Kidney tubule cell (primary cell): ENCODE measurements around the gene CARS1.

ENCODE experiments used
- DNase-seq: peaks from one replicate; pipeline ENCODE4 v3.0.0-alpha.2; 2018; ENCODE audit warnings: low spot score

The CARS1 gene

GRCh38 chr11:2991452-2992233 lies 65.6 kb downstream of the CARS1 start:
- no peak for DNase-seq

GRCh38 chr11:2990617-2991451 lies 66.4 kb downstream of the CARS1 start:
- DNase-seq, result peak; percentile 54

DNA sequence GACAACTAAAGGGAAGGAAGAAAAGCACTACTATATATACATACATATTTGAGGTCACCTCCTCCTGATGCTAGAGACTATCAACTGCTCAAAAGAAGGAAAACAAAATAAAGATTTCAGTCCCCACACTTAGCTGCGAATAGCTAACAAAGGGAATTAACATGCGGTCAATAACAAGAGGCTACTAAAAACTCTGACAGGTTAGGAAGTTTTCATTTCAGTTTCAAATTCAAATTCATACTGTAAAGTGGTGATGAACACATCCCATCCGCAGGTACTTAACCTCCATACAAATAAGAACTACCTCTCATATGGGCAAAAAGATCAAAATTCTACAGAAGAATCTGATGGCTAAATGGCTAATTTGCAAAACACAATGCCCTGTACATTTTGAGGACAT lies 67.7 kb downstream of the CARS1 start:
- no peak for DNase-seq

GRCh38 chr11:2989006-2989405 lies 68.2 kb downstream of the CARS1 start:
- DNase-seq, result no peak

GRCh38 chr11:2987881-2988861 lies 69.1 kb downstream of the CARS1 start:
- DNase-seq, result peak; percentile 32

DNA sequence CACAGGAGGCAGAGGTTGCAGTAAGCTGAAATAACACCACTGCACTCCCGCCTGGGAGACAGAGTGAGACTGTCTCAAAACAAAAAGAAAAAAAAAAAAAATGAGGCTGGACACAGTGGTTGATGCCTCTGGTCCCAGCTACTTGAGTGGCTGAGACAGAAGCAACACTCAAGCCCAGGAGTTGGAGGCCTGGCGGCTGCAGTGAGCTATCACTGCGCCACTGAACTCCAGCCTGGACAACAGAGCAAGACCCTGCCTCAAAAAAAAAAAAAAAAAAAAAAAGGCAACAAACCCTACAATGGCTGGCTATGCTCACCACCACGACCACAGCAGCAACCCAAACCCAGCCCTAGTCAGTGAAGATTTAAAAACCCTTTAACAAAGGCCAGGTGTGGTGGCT lies 73.3 kb downstream of the CARS1 start:
- no peak for DNase-seq

DNA sequence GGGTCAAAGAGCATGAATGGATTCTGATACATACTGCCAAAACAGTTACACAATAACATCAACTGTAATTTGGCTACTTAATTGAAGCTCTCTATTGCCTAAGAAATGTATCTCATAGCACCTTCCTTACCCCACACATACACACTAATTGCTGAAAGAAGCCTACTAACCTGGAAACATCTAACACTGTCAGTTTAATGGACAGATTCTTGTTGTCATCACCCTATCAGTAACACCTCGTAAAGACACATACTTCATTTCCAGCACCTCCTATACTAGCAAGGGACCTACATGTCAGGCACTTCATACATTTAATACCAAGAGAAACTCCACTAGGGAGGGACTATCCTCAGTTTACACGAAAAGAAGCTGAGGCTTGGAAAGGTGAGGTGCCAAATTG lies 75.0 kb downstream of the CARS1 start:
- DNase-seq, result no peak

- DNase-seq, result no peak
Observed at GRCh38 chr11:2981130-2981529, 76.1 kb downstream of the CARS1 start.

DNA sequence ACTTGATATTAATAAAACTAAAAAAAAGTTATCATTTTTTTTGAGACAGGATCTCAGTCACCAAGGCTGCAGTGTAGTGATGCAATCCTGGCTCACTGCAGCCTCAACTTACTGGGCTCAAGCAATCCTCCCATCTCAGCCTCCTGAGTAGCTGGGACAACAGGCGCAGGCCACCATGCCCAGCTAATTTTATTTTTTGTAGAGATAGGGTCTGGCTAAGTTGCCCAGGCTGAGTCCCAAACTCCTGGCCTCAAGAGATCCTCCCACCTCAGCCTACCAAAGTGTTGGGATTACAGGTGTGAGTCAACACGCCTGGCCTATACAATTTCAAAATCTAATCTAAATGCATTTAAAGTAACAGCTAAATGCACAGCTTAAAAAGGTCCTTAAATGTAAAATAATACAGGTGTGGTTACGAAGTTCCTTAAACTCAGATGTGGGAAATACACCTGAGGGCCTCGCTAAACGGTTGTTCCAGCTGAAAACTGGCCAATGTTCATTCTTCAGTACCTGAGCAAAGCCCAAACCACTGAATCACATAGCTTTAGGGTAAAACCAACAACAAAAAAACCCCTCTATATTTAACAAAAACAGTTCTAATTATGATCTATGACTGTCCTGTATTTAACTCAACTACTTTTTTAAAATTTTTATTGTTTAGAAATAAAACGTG lies 76.9 kb downstream of the CARS1 start:
- no peak for DNase-seq

- no peak for DNase-seq
Observed at GRCh38 chr11:2977113-2977512, 80.1 kb downstream of the CARS1 start.

DNA sequence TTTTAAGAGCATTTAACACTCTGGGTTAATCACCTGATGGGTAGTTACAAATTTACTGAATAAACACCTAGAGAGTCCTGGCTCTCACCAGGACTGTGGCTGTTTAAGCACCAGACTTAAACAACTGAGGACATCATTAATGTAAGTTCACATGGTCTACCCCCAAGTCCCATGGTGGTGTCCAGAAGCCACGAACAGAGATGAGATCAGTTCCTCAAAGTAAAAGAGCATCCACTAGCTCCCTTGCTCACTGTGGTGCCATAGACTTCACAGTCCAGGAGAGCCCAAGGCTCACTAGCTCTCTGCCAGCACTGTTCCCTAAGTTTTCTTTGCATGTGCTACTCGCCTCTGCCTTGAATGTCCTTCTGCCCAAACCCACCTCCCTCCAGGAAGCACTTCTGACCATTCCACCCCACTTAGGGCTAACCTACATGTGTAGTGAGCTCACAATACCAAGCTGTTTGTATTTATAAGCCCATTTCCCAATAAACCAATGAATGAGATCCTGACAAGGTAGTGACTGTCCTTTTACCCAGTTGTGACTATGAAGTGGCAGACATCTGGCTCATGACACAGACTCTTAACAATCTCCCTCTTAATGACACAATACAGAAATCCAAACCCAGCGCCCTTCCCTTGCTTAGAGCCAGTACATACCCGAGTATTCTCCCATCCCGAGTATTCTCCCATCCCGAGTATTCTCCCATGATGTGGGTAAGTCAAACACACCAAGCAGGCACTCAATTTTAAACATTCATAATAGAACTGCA lies 80.7 kb downstream of the CARS1 start:
- no peak for DNase-seq

- DNase-seq, result peak; percentile 30
Observed at GRCh38 chr11:2975594-2975993, 81.6 kb downstream of the CARS1 start.

DNA sequence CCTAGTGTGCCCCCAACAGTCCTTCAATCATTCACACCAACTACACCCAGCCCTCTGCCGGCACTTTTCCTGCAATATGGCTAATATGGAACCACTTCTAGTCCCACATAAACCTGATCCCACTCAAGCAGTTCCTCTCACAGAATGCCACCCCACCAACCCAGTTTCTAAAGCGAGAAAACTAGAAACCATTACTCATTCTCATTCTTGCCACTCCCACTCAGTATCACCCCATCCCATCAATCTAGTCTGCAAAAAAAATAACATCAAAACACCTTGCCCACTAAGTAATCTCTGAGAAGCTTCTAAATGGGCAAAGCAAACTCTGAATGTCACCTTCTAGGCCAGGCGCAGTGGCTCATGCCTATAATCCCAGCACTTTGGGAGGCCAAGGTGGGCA lies 83.0 kb downstream of the CARS1 start:
- no peak for DNase-seq

DNA sequence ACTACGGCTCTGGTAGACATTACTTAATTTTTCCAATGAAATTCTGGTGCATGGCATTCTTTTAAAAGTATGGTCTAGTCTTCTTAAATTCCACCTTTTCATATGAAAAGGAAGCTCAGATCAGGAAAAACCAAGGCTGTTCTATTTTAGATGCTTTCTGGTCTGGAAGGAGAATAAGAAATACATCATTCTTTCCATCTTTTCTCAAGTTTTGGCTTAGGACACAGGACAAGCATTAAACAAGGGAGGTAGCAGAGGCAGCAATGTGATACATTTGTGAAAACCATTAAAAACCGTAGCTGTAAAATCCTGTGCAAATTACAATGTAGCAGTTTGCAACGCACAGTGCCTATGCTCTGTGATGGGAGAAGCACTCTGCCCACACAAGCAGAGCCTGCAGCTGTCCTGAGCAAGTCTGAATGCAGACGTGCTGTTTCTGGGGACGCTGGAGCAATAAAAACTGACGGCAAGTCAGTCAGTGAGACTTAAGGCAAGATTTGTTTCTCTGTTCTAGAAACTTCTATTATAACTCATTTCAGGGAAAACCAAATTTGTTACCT lies 88.8 kb downstream of the CARS1 start:
- DNase-seq, result no peak

DNA sequence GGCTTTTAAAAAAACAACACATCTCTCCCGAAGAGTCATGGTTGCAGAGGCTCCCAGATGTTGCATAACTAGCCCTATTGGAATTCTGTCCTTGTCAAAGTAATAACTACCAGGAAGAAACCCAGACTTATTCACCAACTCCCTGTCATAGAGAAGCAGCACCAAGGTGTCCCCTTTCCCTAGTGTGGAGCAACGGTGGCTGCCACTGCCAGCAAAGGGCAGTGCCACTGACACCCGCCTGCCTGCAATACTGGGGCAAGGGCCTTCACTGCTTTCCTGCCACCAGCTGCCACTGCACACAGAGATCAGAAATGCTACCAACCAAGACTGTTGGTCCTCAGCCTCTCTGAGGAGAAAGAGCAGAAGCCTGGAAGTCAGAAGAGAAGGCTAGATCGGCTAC lies 92.4 kb downstream of the CARS1 start:
- DNase-seq, result no peak

DNA sequence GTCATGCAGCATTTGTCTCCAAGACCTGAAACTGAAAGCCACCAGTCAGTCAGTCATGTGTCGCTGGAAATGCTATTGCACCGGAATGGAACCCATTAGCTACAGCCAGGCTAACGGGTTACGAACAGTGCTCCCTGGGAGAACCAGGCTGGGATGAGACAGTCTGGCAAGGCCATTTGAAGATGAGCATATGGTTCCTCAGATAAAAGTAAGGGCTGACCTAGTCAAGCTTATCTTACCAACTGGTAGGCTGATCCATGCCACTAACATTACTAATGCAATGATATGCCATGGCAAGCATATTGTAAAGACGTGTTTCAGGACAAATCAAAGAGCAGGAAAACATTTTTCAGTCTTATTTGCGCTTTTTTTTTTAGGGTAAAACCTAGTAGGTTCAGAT lies 93.5 kb downstream of the CARS1 start:
- no peak for DNase-seq

DNA sequence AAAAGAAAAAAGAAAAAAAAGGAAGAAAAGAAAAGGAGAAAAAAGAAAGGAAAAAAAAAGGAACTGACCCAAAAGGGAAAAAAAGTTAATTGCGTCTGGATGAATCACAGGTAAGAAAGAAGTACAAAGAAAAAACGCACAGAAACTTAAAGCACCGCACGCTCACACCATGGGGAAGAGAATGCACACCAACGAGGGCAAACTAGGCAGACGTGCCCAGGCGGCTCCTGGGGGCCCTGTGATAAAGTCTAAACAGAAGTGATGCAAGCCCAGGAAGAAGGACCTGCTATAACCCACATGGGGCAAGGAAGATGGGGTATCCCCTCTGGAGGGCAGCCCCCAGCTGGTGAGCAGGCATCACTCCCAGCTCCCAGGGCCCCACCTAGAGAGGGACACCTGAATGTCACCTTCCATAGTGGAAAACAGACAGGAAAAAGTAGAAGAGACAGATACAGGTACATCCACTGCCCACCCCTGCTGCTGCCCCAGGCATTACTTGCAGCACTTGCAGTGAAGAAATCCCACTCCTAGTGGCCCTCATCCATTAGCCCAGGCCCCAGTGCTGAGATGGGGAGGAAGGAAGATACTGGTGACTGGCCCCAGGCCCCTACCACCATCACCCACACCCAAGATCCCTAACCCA lies 94.0 kb downstream of the CARS1 start:
- DNase-seq, result no peak

GRCh38 chr11:2961080-2961479 lies 96.1 kb downstream of the CARS1 start:
- no peak for DNase-seq

- DNase-seq, result no peak
Observed at GRCh38 chr11:2960139-2960538, 97.1 kb downstream of the CARS1 start.

DNA sequence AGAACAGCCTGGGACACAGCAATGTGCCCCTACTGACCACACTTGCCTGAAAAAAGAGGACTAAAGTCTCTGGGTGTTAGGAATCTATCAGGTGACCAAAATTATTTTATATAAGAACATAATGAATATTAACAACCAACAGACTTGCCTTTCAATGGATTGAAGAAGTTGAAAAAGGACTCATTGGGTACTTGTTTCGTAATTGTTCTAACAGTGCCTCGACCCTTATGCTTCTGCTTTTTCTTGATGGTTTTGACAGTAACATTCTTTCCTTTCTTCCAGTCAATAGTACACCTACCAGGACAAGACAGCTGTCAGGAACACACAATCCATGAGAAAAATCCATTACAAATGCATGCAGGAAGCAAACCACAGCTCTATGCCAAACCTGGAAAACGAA lies 99.0 kb downstream of the CARS1 start:
- no peak for DNase-seq
